HepG2 (cell line): Measurements from ENCODE around the gene OR5M8.

ENCODE experiments used
- CTCF ChIP-seq: sonication (generic); formaldehyde crosslinking; IDR thresholded peaks from 2 replicates; pipeline ENCODE4 v1.5.0; 2020; ENCODE audit warnings: mild to moderate bottlenecking, missing genetic modification reagents, moderate library complexity
- KDM4B ChIP-seq: sonication (generic); formaldehyde crosslinking; IDR thresholded peaks from 2 replicates; pipeline ENCODE4 v1.4.0; 2020; ENCODE audit warnings: missing genetic modification reagents
- MNT ChIP-seq: fragments of 450-650 bp; IDR thresholded peaks from 2 replicates; pipeline ENCODE4 v1.6.1; 2016
- TF ChIP-seq, protein P1 (sequence below): sonication (generic); formaldehyde crosslinking; IDR thresholded peaks from 2 replicates; pipeline ENCODE4 v1.4.0; 2020; ENCODE audit warnings: missing genetic modification reagents

DNA sequence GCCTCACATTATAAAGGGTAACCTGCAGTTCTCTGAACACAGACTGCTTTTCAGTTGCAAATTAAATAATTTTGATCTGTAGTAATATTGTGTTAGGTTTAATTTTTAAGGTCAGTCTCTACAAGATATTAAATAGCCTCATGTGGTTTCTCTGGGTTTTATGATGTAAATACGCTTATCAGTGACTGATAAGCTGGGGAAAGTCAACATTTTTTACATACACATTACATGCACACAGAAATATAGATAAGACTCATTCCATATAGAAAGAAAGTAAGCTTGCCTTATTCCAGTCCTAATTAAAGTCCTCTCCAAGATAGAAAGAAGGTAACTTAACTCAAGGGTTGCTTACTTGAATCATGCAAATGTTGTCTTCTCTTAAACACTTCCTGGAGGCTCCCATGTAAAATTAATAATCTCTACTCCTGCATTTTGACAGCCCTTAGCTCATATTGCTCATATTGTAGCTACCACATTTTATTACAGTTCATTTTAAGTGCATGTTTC is 16.4 kb downstream of the OR5M8 start:
- TF ChIP-seq KDM4B (no peak), CTCF (CRISPR knock-in tag) (no peak), MNT (no peak)
- TF ChIP-seq, protein P1, sequence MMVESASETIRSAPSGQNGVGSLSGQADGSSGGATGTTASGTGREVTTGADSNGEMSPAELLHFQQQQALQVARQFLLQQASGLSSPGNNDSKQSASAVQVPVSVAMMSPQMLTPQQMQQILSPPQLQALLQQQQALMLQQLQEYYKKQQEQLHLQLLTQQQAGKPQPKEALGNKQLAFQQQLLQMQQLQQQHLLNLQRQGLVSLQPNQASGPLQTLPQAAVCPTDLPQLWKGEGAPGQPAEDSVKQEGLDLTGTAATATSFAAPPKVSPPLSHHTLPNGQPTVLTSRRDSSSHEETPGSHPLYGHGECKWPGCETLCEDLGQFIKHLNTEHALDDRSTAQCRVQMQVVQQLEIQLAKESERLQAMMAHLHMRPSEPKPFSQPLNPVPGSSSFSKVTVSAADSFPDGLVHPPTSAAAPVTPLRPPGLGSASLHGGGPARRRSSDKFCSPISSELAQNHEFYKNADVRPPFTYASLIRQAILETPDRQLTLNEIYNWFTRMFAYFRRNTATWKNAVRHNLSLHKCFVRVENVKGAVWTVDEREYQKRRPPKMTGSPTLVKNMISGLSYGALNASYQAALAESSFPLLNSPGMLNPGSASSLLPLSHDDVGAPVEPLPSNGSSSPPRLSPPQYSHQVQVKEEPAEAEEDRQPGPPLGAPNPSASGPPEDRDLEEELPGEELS (CRISPR knock-in tag) = no peak
